Stimulated activated CD8-positive, alpha-beta memory T cell treated with anti-CD3 and anti-CD28 coated beads, Interleukin-12 subunit alpha, Interleukin-12 subunit beta, amount 100 ng/mL, for 24 hours (primary cell): ENCODE results near the gene MGME1.

ENCODE experiments used
- DNase-seq: peaks from one replicate; pipeline ENCODE4 v3.0.0-alpha.2; 2020; ENCODE audit errors: extremely low read depth

MGME1 gene, protein sequence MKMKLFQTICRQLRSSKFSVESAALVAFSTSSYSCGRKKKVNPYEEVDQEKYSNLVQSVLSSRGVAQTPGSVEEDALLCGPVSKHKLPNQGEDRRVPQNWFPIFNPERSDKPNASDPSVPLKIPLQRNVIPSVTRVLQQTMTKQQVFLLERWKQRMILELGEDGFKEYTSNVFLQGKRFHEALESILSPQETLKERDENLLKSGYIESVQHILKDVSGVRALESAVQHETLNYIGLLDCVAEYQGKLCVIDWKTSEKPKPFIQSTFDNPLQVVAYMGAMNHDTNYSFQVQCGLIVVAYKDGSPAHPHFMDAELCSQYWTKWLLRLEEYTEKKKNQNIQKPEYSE

DNA sequence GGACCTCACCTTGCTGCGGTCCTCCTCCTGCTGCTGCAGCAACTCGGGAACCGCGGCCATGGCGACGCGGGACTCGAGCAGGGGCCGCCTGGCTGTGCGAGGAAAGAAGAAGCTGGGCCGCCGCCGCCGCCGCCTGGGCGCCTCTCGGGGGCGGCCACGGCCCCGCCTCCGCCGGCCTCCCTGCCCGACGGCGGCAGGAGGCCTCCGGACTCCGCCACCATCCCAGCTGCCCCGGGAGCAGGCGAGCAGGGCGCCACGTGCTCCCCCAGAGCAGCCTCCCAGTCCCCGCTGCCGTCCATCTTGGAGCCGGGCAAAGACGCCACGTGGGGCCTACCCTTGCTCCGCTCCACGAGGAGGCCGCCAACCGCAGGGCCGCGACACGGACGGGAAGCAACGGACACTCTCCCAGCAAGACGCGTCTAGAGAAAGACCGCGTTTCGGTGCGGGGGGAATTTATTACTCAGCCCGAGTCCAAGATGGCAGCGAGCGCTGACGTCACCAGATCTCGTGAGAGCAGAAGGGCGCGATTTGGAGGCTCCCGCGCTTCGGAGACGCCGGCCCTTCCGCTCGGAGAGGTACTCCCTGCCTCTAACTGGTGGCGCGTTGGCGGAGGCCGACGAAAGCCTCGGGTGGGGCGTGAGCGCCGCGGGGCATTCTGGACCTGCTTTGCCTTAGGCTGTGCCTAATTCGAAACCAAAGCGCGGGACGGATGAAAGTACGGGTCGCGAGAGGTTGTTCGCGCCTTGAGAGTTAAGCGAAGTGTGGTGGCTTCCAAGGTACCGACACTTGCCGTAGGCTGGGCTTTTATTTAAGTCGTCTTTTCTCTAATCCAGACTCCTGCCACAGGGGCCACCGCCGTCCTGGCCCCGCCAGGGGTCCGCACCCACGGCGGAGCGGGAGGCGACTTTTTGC, at the start of gene MGME1, which contains the start of gene SNX5:
MGME1 (plus strand) TSS at position 653 of the 912 bp plus-strand sequence. CDS start 842 bp downstream, outside the sequence.
SNX5 (minus strand) TSS at position 429 of the 912 bp plus-strand sequence; CDS start at position 60, 369 bp downstream.
- DNase-seq: peak; percentile 98

DNA sequence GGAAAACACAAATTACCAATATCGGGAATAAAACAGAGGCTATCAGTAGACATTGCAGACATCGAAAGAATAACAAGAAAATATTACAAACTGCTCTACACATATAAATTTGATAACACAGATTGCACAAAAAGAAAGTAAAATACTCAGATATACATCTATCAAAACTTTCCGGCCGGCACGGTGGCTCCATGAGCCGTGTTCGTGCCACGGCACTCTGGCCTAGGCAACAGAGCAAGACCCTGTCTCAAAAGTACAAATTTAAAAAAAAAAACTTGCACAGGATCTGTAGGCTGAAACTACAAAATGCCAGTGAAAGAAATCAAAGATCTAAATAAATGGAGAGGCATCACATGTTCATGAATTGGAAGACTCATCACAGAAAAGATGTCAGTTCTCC, 49.7 kb upstream of the MGME1 start:
- no peak for DNase-seq

DNA sequence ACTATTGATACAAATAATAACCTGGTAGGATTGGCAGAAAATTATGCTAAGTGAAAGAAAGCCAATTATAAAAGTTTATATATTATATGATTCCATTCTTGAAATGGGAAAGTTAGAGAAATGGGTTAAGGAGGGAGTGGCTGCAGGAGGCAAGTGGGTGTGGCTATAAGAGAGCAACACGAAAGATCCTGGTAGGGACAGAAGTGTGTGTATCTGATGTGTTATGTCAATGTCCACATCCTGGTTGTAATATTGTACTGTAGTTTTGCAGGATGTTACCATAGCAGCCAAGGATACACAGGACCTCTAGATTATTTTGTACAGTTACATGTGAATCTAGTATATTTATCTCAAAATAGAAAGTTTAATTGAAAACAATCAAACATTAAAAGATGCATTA, 47.0 kb upstream of the MGME1 start:
- no peak for DNase-seq

DNA sequence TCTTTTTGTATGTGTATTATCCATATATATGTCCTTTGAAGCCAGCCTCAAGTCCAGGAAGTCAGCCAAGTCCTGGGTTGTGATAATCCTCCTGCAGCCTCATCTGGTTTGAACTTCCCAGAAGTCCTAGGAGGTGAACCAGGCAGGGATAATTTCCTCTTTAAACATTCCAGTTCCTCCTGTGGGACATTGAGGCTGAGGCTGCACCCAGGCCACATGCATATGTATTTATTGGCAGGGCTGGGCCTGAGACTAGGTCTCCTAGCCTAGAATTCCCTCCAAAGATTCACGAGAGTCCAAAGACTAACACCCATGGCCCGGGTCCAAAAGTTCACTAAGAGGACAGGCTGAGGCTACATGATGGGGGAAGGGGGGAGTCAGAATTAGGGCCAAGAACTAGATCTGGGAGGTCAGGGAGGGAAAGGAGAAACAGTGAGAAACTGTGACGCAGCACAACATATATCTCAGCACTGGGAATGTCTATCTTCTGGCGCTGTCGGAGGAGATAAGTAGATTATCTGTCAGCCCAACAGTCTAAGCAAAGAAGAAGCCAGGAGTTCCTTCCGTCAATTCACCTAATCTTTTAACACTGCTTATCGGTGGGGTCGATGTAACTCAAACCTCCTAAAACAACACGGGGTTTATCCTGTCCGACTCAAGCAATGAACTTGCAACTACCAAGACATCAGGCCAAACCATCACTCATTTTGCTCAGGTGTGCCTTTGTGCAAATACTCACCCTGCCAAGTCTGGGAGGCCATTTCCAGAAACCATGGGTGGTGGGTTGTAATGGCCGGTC, 43.5 kb upstream of the MGME1 start:
- no peak for DNase-seq

DNA sequence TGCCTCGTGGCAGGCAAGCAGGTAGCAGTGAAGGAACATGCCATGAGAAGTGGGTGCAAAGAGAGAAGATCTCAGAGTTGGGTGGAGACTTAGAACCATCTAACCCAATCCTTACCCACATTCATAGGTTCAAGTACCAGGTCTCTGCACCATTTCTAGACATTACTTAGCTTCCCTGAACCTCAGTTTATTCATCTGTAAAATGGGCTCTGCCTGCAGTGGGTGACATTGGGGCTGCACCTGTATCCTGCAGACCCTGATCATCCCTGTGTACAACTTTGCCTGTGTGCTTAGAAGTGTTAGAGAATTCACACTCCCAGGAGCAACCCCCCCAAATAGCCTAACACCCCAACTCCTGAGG, 42.9 kb upstream of the MGME1 start:
- no peak for DNase-seq

DNA sequence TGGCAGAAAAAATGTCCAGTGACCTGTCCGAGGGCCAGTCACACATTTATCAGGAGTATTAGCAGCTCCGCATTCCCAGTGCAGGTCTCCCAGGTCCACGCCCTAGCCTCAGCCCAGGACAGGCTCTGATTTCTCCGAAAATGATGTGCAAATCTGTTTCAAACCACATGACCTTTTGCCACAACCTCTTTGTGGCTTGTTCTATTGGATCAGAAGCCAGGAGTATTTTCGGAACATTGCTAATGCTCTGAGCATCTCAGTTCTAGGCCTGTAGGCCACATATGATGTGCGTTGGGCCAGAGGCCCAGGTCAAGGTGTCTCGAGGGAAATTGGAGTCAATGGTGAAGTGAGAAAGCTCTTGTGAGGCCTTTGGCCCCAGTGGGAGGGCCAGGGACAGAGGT, 40.6 kb upstream of the MGME1 start:
- DNase-seq: no peak

DNA sequence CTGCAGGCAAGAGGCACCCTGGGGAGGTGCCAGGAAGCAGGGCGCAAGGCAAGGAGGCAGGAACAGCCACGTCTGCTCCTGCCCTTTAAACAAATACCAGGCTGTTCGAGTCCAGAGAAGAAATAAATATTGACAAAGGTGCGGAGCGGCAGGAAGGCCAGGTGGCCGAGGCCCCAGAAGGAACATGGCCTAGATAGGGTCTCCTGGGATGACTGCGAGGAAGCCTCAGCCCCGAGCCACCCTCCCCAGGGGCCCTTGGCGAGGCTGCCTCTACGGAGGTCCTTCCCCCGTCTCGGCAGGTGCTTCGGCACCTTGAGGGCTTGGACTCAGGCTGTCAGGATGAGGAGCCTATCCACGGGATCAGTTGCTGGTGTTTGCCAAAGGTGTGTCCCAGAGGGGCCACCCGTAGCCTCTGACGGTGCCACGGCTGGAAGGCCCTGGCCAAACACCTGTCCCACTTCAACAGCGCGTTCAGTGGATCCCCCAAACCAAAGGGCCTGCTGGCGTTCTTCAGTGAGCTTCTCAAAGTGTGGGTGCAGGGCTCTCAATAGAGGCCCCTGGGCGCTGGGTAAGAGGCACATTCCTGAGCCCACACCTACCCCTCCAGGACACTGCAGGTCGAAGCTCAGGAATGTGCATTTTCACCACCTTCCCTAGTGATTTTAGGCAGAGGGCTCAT, 40.0 kb upstream of the MGME1 start:
- DNase-seq: no peak

DNA sequence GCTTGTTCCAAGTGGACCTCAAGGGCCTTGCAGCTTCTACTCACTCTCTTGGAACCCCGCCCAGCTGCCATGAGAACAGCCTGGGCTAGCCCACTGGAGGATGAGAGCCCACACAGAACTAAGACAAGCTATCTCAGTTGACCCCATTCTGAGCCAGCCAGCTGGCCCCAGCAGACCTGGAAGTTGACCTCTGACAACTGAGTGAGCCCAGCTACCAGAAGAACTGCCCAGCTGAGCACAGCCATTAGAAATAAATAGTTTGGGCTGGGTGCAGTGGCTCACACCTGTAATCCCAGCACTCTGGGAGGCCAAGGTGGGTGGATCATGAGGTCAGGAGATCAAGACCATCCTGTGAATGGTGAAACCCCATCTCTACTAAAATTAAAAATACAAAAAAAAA, 37.3 kb upstream of the MGME1 start:
- DNase-seq: no peak

DNA sequence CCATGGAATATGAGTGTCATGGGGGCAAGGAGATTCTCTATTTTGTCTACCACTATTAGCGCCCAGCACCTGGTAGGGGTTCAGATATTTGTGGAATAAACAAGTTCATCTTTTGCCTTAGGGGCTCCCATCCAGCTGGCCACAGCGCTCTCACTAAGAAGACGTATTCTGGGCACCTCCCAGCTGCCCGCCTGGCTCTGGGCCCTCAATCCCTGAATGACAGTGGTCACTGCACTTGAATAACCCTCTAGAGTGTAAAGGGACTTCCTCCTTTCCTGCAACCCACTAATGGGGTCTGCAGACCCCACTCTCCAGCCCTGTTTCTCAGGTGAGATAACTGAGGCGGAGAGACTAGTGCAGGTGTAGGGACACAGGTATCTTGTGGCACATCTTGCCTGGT, 36.4 kb upstream of the MGME1 start:
- no peak for DNase-seq

DNA sequence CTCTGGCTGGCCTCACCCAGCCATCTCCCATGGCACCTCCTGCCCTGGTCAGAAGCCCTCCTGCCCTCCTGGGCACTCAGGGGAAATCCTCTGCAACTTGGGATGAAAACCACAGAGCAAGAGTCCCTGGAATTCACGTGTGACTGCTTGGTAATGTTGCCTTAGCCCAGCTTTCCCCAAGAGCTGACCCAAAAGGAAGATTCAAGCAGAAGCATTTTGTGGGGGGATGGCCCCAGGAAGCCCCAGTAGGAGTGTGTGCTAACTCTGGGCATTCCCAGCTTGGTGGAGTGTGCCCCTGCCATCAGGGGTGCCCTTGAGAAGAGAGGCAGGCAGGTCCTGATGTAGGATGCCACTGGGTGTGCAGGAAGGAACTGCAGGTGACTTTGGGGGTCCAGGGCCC, 35.7 kb upstream of the MGME1 start:
- DNase-seq: no peak

DNA sequence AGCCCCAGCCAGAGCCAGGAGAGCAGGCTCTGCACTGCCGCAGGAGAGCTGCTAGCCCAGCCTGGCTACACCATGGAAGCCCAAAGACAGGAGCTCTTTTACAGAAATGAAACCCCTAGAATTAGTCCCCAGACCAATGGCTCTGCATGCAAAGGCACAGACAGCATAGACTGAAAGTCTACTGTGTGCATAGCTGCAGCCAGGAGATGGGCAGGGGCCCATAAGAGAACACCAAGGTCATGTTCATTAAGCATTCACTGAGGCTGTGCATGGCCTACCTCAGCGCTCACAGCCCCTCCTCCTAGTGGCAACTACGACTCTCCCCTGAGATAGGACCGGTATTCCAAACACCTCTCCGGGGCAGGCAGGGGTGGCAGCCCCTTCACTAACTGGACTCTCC, 35.1 kb upstream of the MGME1 start:
- no peak for DNase-seq

DNA sequence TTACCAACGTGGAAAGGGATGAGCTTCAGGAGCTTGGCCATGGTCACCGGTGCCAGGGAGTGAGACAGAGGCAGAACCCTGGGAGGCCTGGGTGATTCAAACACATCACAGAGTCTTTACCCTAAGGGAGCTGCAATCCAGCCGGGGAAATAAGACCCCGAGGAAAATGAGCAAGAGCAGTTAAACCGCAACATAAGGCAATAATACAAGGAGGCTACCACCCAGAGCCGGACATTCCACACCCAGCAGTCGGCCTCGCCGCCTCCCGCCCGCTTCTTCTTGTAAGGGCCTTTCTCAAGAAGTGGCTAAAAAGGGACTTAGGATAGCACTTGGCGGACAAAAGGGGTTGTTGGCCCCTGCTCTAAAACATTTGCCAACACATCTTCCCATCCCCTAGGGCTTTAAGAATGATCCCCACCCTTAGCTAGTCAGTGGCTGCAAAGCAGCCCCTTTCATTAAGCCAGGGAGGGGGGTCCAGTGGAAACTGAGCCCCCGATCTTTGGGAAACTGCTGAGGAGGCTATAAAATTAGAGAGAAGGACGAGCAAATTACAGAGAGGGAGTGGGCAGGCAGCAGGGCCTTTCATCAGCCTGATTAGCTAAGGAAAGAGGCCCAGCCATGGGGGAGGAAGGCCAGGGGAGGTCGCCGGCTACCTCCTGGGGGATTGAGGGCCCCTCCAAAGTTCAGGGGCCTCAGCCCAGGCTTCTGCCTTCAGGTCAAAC, 34.5 kb upstream of the MGME1 start:
- no peak for DNase-seq

DNA sequence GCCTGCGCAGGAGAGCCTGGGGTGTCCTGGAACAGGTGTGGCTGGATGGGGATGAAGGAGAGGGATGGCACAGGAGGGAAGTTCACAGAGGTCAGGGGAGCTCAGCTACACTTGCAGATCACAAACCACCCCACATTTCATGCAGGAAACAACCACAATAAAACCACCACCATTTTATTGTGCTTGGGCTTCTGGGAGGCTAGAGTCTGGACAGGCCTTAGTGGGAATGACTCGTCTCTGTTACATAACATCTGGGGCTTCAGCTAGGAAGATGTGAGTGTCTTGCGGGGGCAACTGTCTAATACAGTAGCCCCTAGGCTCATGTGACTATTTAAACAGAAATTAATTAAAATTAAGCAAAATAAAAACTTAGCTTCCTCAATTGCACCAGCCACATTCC, 33.6 kb upstream of the MGME1 start:
- no peak for DNase-seq

DNA sequence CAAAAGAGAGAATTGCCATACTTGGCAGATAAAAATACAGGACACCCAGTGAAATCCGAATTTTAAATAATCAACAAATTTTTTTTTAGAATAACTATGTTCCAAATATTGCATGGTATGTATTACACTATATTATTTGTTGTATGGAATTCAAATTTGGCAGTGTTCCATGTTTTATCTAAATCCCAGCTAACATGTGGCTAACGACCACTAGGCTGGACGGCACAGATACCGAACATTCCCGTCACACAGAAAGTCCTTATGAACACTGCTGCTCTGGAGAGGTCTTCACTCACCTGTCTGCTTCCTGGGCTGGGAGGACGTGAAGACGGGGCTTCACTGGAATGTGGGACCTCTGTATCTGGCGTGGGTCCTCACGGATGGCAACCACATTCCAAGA, 33.1 kb upstream of the MGME1 start:
- no peak for DNase-seq

DNA sequence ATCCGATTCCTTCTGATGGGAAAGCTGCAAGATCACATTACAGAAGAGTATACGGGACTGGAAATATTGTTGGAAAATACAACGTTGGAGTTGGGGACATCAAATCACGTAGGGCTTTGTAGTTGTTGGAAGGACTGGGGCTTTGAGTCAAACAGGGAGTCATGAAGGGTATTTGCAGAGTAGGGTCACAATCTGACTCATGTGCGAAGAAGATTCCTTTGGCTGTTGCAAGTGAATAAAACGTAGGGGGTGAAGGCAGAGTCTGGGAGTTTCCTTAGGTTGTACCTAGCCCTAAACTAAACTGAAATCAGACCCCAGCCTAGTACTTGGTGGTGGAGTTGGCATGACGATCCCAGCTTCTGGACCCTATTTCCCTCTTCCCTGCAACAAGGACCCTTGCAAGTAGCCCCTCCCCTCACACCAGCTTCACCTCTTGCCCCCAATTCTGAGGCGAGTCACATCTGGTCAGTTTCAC, 32.5 kb upstream of the MGME1 start:
- DNase-seq: no peak

DNA sequence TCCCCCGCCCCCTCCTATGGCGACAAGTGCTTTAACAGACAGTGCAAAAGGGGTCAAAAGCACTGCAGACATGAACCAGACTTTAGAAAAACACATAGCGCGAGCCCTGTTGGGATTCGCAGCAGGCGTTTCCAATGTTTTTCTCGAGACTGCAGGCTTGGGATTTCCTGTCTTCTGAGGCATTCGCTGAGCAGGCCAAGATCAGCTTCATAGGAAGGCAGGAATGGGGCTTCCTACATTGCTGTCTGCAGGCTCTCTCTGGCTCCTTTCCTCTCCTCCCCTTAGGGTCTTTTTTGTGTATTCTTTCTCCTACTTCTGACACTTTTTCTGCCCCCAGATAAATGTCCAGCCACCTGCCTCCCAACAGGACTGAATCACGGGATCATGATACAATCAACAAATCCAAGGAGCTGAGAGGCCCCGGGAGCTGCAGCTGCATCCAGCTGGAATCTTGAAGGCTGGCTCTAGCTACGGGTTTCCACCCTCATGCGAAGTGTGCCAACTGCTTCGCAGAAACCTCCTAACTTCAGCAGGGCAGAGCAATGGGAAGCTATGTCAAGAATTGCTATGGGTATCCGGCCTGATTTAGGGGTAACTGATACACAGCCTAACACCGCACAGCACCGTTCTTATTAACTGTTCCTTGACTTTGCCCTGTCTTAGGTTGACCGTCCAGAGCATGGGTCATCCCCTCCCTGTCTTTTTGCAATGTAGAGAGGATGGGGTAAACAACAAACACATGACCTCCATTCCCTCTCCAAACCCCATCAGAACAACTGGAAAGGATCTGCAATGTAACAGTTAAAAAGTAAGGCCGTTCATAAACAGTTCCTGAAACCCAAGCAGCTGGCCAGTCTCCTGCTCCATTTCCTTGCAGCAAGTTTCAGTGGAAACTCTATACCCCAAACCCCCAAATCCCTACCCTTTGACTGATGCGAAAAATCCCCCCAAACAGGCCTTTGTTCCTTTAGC, 31.8 kb upstream of the MGME1 start:
- no peak for DNase-seq

DNA sequence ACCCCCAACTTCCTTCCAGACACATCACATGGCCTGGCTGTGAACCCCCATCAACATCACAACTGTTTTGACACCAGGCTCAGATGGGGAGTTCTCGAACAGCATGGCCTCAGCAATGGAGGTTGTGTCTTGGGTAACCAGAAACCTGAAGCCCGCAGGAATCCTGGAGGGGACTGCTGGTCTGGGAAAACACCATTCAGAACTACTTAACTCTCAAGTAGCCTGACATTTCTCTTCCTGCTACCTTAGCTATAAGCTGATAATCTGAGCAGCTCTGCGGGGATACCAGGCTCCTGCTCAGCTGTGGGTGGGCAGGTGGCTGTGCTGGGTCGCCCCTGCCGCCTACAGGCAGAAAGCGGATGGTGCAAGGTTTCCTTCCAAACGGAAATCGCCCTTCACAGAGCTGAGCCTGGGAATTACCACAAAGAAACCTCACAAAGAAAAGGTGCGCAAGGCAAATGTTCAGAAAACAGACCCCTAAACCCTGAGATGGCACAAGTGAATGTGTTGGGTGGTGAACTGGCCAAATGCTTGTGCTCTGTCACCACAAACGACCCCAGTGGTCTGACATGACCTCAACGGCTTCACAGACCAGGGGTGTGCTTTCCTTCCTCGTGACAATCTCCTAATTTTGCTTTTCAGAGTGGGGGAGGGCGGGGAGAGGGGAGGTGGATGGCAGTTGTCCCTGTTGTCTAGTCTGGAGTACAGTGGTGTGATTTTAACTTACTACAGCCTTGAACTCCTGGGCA, 29.8 kb upstream of the MGME1 start:
- DNase-seq: peak; percentile 10

DNA sequence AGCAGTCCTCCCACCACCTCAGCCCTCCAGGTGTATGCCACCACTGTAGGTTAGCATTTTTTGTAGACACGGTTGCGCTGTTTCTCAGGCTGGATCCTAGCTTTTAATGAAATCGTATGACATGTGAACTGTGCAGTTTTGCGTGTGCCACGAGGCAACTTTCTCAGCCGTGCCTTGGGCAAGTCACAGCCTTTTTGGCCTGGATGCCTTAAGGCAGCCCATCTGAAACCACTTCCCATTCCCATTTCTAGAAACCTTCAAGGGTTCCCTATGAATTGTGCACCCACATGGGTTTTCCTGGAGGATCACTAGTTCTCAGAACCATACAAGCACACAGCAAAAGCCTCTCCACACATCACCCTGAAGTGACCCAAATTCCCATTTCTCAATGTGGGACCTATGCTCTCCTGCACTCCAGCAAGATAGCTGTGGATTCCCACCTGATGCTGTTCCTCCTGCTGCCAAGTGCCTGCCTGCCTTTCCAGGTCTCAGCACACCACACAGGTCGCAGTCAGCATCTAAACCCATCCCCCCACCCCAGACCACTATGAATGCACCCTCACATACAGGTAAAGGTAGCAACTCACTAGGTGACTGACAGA, 29.1 kb upstream of the MGME1 start:
- DNase-seq: no peak
